WTC11 (cell line): Measurements from ENCODE around the gene DHX58. TPM values are rescaled to one million over a fixed set of nuclear protein-coding genes. Genes with fewer than 3 reads are reported as not detected.
A peak's percentile ranks its signal among the peaks of the same experiment; 100 is the strongest.

ENCODE experiments used
- ATAC-seq: fragments of 200-7000 bp; cut with Tn5 transposase; 2 replicates; pipeline ENCODE4 v1.10.0; 2021; ENCODE audit warnings: mild to moderate bottlenecking, moderate library complexity
- CTCF ChIA-PET: fragments of 300-600 bp; sonication (Branson Sonifier 250); formaldehyde crosslinking; loops from one replicate; lab custom pipeline; 2021; ENCODE audit warnings: antibody characterized with exemption; lab: Charles Lee
- POLR2A ChIA-PET: fragments of 350-600 bp; sonication (Branson Sonifier 250); formaldehyde crosslinking; loops from one replicate; lab custom pipeline; 2021; ENCODE audit warnings: antibody characterized with exemption; lab: Charles Lee
- DNase-seq: peaks from one replicate; pipeline ENCODE4 v3.0.0; 2021; ENCODE audit warnings: low spot score
- H3K27ac Mint-ChIP-seq: 2 replicates; pipeline ENCODE4 v1.8.0; 2021; ENCODE audit warnings: mixed read lengths
- H3K27me3 Mint-ChIP-seq: 2 replicates; pipeline ENCODE4 v1.8.0; 2021; ENCODE audit warnings: low read depth, mild to moderate bottlenecking, moderate library complexity, mixed read lengths
- H3K36me3 Mint-ChIP-seq: 2 replicates; pipeline ENCODE4 v1.8.0; 2021; ENCODE audit warnings: mixed read lengths
- H3K4me1 Mint-ChIP-seq: 2 replicates; pipeline ENCODE4 v1.8.0; 2022; ENCODE audit warnings: mixed read lengths
- H3K4me3 Mint-ChIP-seq: 2 replicates; pipeline ENCODE4 v1.8.0; 2021; ENCODE audit warnings: mild to moderate bottlenecking, moderate library complexity, mixed read lengths
- H3K9me3 Mint-ChIP-seq: 2 replicates; pipeline ENCODE4 v1.8.0; 2021; ENCODE audit warnings: mixed read lengths
- CDX4 ChIP-seq: fragments of 250-450 bp; sonication (Bioruptor Pico); IDR thresholded peaks from 2 replicates; pipeline ENCODE4 v1.9.0; 2021; ENCODE audit warnings: moderate library complexity, mild to moderate bottlenecking, inconsistent platforms, borderline replicate concordance
- ESRRA ChIP-seq: sonication (generic); formaldehyde crosslinking; IDR thresholded peaks from 2 replicates; pipeline ENCODE4 v1.8.1; 2022; ENCODE audit warnings: mild to moderate bottlenecking, missing genetic modification reagents, borderline replicate concordance
- ETV6 ChIP-seq: sonication (generic); formaldehyde crosslinking; IDR thresholded peaks from 2 replicates; pipeline ENCODE4 v1.8.1; 2022; ENCODE audit warnings: mild to moderate bottlenecking, missing genetic modification reagents
- MLX ChIP-seq: sonication (generic); formaldehyde crosslinking; IDR thresholded peaks from 2 replicates; pipeline ENCODE4 v1.8.1; 2023; ENCODE audit warnings: mild to moderate bottlenecking, missing genetic modification reagents, moderate library complexity
- MYBL2 ChIP-seq: sonication (generic); formaldehyde crosslinking; IDR thresholded peaks from 2 replicates; pipeline ENCODE4 v1.8.1; 2023; ENCODE audit warnings: mild to moderate bottlenecking, moderate library complexity, missing genetic modification reagents
- NFYB ChIP-seq: sonication (generic); formaldehyde crosslinking; conservative IDR thresholded peaks from 2 replicates; pipeline ENCODE4 v1.8.0; 2022; ENCODE audit warnings: low read depth, missing genetic modification reagents
- NR3C1 ChIP-seq: sonication (generic); formaldehyde crosslinking; conservative IDR thresholded peaks from 2 replicates; pipeline ENCODE4 v1.8.1; 2023; ENCODE audit warnings: low read depth, mild to moderate bottlenecking, missing genetic modification reagents
- TCF7 ChIP-seq: sonication (generic); formaldehyde crosslinking; IDR thresholded peaks from 2 replicates; pipeline ENCODE4 v1.8.0; 2022; ENCODE audit warnings: mild to moderate bottlenecking, low read depth, missing genetic modification reagents, moderate library complexity
- ZBTB43 ChIP-seq: sonication (generic); formaldehyde crosslinking; IDR thresholded peaks from 2 replicates; pipeline ENCODE4 v1.8.1; 2023; ENCODE audit warnings: mild to moderate bottlenecking, missing genetic modification reagents
- ZNF416 ChIP-seq: fragments of 250-450 bp; sonication (Bioruptor Pico); IDR thresholded peaks from 2 replicates; pipeline ENCODE4 v1.9.0; 2021; ENCODE audit warnings: mild to moderate bottlenecking, inconsistent platforms
- ZNF423 ChIP-seq: fragments of 250-450 bp; sonication (Bioruptor Pico); IDR thresholded peaks from 2 replicates; pipeline ENCODE4 v2.1.2; 2022; ENCODE audit warnings: mild to moderate bottlenecking, moderate library complexity
- total RNA-seq: library from RNA; stranded (reverse); gene quantifications from 3 replicates; pipeline ENCODE4 v1.2.3, GENCODE V29; 2021
- TF ChIP-seq, protein P1 (sequence below): fragments of 250-450 bp; sonication (Bioruptor Pico); IDR thresholded peaks from 2 replicates; pipeline ENCODE4 v1.9.0; 2021; ENCODE audit warnings: mild to moderate bottlenecking
- TF ChIP-seq, protein P2 (sequence below): sonication (generic); formaldehyde crosslinking; IDR thresholded peaks from 2 replicates; pipeline ENCODE4 v1.8.0; 2022; ENCODE audit warnings: missing genetic modification reagents

DHX58 gene
- total RNA-seq, 1 experiment from 2014 or later, result 6.3 TPM

DNA sequence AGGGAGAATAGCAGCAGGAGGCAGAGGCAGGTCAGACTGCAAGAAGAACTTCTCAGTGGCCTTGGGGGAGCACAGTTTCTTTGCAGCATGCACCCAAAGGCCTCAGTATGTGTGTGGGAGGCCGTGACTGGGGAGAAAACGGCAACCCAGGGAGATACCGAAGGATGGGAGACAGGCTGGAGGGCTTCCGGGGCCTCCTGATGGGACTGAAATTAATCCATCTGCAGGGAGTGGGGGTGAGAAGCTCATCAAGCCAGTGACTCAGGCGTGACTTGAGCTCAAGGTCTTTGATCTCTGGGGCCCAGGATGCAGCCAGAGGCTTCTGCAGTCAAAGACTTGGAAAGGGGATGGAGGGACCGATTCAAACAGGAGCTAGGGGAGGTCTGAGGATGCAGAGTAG lies 57.0 kb downstream of the DHX58 start:
- Mint-ChIP-seq H3K27ac (no peak overlapping the region), H3K4me3 (no peak overlapping the region), H3K9me3 (no peaks in the 10 kb centered on the region), H3K4me1 (peaks cover 46% of the 10 kb centered on the region), H3K27me3 (peaks cover 6% of the 10 kb centered on the region), H3K36me3 (no peaks in the 10 kb centered on the region)
- TF ChIP-seq ESRRA, result no peak
- no peak for TF ChIP-seq CDX4 (CRISPR knock-in tag)
- no peak for TF ChIP-seq ZNF416 (CRISPR knock-in tag)
- no peak for TF ChIP-seq ETV6 (CRISPR knock-in tag)
- TF ChIP-seq, protein P1, sequence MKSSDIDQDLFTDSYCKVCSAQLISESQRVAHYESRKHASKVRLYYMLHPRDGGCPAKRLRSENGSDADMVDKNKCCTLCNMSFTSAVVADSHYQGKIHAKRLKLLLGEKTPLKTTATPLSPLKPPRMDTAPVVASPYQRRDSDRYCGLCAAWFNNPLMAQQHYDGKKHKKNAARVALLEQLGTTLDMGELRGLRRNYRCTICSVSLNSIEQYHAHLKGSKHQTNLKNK (CRISPR knock-in tag), result no peak
- no peak for ATAC-seq
- ChIA-PET CTCF (interaction anchor here (0.9 to 4.9 kb wide), 13 partner anchors 11 to 472 kb away, joined by 3 to 26 read pairs (median 4); partner anchors contain the start of genes DHX58 and NKIRAS2), POLR2A (interaction anchor here (1.5 kb wide), 1 partner anchor 12 kb away, joined by 3 read pairs; no protein-coding TSS in a partner anchor)
- DNase-seq, result no peak

DNA sequence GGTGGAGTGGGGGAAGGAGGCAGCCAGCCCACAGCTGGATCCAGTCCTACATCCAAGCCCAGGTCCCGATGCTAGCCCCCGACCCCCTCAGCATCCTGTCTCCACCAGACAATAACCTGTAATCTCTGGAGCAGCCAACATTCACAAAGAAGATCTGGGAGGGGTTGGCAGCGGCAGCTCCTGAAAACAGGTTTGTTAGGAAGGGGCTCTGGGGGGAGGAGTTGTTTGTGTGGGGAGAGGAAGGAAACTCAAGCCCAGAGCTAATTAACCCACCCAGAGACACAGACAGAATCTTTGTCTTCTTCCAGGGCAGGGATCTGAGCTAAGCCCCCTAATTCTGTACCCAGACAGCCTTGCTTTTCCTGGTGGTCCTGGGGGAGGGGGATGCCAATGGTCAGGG lies 57.5 kb downstream of the DHX58 start:
- H3K27me3 Mint-ChIP-seq, result peaks cover 6% of the 10 kb centered on the region
- no peaks in the 10 kb centered on the region for H3K36me3 Mint-ChIP-seq
- ChIA-PET CTCF (interaction anchor here (0.6 to 4.9 kb wide), 17 partner anchors 12 to 472 kb away, joined by 3 to 26 read pairs (median 4); partner anchors contain the start of genes DHX58 and NKIRAS2), POLR2A (interaction anchor here (0.6 to 1.5 kb wide), 2 partner anchors 13 to 89 kb away, joined by 3 to 4 read pairs; no protein-coding TSS in a partner anchor)
- no peak overlapping the region for H3K27ac Mint-ChIP-seq
- DNase-seq, result no peak
- H3K9me3 Mint-ChIP-seq, result no peaks in the 10 kb centered on the region
- peak overlapping the region; percentile 3; the same call in 1 of the 2 replicates for H3K4me3 Mint-ChIP-seq
- no peak for ATAC-seq
- no peak for TF ChIP-seq MLX (CRISPR knock-in tag)
- TF ChIP-seq, protein P2, sequence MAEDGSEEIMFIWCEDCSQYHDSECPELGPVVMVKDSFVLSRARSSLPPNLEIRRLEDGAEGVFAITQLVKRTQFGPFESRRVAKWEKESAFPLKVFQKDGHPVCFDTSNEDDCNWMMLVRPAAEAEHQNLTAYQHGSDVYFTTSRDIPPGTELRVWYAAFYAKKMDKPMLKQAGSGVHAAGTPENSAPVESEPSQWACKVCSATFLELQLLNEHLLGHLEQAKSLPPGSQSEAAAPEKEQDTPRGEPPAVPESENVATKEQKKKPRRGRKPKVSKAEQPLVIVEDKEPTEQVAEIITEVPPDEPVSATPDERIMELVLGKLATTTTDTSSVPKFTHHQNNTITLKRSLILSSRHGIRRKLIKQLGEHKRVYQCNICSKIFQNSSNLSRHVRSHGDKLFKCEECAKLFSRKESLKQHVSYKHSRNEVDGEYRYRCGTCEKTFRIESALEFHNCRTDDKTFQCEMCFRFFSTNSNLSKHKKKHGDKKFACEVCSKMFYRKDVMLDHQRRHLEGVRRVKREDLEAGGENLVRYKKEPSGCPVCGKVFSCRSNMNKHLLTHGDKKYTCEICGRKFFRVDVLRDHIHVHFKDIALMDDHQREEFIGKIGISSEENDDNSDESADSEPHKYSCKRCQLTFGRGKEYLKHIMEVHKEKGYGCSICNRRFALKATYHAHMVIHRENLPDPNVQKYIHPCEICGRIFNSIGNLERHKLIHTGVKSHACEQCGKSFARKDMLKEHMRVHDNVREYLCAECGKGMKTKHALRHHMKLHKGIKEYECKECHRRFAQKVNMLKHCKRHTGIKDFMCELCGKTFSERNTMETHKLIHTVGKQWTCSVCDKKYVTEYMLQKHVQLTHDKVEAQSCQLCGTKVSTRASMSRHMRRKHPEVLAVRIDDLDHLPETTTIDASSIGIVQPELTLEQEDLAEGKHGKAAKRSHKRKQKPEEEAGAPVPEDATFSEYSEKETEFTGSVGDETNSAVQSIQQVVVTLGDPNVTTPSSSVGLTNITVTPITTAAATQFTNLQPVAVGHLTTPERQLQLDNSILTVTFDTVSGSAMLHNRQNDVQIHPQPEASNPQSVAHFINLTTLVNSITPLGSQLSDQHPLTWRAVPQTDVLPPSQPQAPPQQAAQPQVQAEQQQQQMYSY (CRISPR knock-in tag), result 0 out of 2 replicates have a peak, but pooled peaks have one; percentile 37
- peaks cover 46% of the 10 kb centered on the region for H3K4me1 Mint-ChIP-seq

GRCh38 chr17:42053731-42054500 lies 58.6 kb downstream of the DHX58 start:
- H3K36me3 Mint-ChIP-seq, result no peaks in the 10 kb centered on the region
- H3K9me3 Mint-ChIP-seq, result no peaks in the 10 kb centered on the region
- H3K27ac Mint-ChIP-seq, result no peak overlapping the region
- TF ChIP-seq NR3C1 (CRISPR knock-in tag), result no peak
- no peak for TF ChIP-seq TCF7 (CRISPR knock-in tag)
- no peak for TF ChIP-seq MYBL2 (CRISPR knock-in tag)
- TF ChIP-seq CDX4 (CRISPR knock-in tag), result no peak
- TF ChIP-seq ZBTB43, result no peak
- no peak for TF ChIP-seq ZNF423 (CRISPR knock-in tag)
- no peak for TF ChIP-seq NFYB (CRISPR knock-in tag)
- no peak for DNase-seq
- ChIA-PET POLR2A (interaction anchor here (0.8 kb wide), 1 partner anchor 9 kb away, joined by 4 read pairs; no protein-coding TSS in a partner anchor), CTCF (interaction anchor here (0.7 to 4.9 kb wide), 11 partner anchors 10 to 123 kb away, joined by 3 to 26 read pairs (median 8); partner anchors contain the start of genes NKIRAS2 and ODAD4)
- peaks cover 46% of the 10 kb centered on the region for H3K4me1 Mint-ChIP-seq
- H3K4me3 Mint-ChIP-seq, result no peak overlapping the region
- H3K27me3 Mint-ChIP-seq, result peaks cover 9% of the 10 kb centered on the region
- ATAC-seq, result peak; percentile 6; the same call in 1 of the 2 replicates
